GM18861 (cell line): Measurements from ENCODE around the gene SLC29A3.

Experiments used
- ATAC-seq: cut with Tn5 transposase; IDR thresholded peaks from one replicate; pipeline ENCODE4 v1.9.1; 2021; ENCODE audit not compliant: unreplicated experiment

SLC29A3 gene

DNA sequence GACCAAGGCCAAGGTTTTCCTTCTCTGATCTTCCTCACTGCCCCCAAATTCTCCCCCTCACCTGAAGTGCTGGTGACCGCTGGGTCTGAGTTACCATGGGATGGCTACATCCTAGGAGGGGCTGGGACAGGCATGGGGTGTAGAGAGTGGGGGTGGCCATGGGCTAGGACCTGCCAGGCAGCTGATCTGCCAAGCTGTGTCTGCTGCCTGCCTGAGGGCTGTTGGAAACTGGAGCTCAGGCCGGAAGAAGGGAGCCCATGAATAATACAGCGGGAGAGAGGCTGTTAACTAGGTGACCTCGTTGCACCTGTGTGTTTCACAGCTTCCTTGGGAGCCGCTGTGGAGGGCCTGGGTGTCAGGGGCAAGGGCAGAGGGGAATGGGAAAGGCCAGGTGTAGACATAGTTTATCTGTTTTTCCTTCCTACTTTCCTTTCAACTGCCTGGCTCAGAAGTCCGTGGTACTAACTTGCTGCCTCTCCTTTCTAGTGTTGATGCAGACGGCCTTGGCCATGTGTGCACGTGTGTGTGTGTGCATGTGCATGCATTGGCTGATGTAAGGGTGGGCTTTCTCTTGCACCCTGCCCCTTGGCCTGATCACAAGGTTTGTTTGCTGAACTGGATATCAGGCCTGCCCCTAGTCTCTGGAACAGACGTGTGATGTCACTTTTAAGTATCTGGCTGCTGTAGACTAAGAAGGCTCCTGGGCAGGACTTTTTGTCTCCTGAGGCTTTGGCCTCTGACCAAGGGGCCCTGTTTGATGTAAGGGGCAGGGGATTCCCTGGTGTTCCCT is 89.6 kb downstream of the SLC29A3 start:
- no peak for ATAC-seq

GRCh38 chr10:71409516-71410104 is 90.6 kb downstream of the SLC29A3 start:
- ATAC-seq: no peak
